NK-92 treated with Interleukin-12 subunit alpha and Interleukin-12 subunit beta, amount 100 ng/mL, for 24 hours (cell line): Measurements from ENCODE around the gene OSBPL10.

Source experiments
- DNase-seq: peaks from one replicate; lab custom pipeline; 2025; lab: John Stamatoyannopoulos, UW

OSBPL10 gene

DNA sequence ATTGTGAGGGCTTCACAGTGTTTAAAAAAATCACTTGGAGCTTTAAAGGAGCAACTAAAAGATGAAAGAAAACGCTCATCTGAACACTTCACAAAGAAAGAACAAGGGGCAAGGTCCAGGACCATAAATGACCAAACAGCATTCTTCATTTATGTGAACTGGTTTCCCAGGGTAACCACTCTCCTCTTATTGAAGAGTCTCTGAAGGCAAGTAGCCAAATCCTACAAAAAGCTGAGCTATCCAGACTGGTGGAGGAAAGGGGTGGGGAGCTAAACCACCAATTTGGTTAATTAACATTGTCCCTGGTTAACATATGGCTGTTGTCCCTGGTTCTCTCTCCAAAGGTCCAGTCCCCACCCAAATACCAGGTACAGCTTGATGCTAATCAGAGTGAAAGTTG lies 58.1 kb downstream of the OSBPL10 start:
- no peak for DNase-seq

DNA sequence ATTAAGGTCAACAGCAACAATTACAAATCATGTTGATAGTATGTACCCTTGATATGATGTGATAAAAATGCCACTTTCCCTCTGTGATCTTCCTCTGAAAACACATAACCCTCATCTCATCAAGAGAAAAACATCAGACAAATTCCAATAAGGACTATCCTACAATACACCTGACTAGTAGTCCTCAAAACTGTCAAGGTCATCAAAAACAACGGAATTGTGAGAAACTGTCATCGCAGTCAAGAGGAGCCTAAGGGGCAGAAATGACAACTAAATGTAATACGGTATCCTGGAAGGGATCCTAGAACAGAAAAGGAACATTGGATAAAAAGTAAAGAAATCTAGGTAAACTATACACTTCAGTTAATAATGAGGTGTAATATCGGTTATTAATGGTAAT lies 59.2 kb downstream of the OSBPL10 start:
- no peak for DNase-seq

DNA sequence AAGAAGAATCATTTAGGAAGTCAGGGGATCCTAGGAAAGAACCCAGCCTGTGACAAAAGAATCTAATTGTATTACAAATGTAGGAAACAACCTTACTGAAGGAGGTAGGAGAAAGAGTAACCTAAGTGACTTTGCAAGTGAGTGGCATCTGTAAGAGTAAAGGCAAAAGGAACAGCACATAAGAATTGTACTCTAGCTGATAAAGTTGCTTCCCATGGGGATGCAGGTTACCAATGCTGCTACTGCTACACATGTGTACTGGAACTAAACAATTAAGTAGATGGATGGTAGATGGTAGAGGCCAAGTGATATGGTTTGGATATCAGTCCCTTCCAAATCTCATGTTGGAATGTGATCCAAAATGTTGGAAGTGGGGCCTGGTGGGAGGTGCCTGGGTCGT lies 60.8 kb downstream of the OSBPL10 start:
- DNase-seq, result no peak

DNA sequence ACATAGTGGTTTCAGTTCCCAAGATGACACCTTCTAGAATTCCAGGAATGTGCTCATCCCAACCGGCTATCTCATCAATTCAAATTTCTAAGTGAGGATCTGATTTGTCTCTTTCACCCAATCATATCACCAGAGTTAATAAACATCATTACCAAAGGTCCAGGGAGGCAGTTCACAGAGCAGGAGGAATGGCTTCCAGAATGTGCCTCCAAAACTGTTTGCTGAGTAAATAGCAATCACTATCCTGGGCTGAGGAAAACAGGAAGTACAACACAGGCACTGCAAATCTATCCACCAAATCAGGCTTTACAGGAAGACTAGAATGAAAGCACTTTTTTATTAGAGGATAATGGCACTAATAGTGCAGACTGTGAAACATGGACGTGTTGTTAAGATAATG lies 61.5 kb downstream of the OSBPL10 start:
- no peak for DNase-seq

DNA sequence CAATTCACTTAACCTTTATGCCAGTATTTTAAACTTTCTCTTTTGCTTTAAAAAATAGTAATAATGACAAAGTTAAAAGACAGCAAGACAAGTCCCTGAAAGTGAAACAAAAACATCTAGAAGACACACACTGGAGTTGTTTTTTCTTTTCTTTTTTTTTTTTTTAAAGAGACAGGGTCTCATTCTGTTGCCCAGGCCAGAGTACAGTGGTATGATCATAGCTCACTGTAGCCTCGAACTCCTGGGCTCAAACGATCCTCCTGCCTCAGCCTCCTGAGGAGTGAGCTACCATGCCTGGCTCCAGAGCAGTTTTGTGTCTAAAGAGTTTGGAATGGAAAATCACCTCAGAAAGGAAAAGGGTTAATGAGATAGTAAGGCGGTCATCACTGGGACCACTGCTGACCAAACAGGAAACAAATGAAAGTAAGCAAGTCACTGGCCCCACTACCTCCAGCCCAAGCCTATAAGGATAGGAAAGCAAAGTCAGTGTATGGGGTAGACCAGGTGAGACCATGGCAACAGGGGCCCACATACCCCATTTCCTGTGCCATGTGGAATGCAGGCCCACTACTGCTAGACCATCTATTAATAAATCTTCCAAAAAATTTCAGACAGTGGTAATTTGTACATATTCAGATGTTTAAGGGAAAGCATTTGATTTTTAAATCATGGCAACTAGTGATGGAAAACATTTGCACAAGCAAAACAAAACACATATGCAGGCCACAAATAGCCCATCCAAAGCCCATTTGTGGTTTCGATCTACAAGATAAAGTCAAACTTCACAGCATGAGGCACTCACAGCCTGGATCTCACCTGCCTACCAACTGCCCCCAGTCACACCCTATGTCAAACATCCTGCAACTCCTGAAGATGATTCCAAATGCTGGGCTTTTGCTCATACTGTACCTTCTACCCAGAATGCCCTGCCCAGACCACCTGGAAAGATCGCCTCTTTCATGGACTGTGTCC lies 62.6 kb downstream of the OSBPL10 start:
- DNase-seq, result no peak

DNA sequence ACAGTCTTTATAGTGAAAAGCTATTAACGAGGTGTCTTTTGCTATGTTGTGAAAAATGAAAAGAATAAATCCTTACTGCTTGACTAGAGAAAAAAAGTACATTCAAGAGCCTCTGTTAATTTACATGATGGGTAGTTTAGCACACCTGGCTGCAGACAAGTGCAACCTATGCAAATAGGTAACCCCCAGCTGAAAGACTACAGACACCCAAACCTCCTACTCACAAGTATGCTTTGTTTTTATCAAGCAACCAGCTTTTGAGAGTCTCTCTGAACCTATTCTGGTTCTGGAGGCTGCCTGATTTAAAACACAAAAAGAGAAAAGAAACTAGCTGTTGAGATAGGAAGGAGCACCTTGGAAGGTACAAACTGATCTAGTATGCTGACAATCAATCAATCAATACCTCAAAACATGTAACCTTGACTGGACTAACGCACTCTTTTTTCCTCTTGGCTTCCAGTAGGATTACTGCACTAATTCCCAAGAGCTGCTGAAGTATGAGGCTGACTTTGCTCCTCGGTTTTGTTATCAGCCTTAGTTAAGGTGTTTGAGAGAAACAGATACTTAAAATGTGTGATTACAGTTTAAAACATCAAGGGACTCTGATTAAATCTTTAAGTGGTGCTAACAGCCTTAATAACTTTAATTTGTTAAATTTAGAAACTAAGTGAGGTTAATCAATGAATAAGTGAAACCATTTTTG lies 63.6 kb downstream of the OSBPL10 start:
- DNase-seq, result no peak

DNA sequence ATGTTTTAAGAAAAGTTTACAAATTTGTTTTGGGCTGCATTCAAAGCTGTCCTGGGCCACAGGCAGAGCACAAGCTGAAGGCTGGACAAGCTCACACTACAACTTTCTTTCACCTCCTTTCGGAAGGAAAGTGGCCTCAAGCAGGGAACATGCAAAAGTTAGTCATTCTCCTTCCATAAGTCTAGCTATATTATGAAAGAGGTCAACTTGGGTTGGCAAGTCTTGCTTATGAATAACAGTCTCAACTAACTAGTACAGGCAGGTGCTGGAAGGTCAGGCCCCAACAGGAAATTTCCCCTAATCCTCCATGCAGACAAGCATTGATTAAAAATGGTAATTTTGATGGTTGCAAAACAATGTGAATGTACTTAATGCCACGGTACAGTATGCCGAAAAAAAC lies 69.4 kb downstream of the OSBPL10 start:
- DNase-seq, result no peak

DNA sequence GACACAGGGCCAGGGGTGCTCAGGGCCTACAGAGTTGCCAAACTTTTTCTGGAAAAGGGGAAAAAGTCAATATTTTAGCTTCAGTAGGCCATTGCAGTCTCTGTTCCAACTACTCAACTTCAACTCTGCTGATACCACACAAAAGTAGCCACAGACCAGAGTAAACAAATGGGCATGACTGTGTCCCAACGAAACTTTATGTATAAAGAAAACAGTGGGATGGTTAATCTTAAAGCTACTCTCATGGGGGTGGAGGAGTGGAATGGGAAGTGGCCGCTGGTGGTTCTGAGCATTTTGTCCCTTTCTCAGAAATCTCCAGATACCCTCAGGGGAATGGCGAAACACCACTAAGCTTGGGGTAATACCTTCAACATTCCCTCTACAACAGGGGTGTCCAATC lies 69.9 kb downstream of the OSBPL10 start:
- DNase-seq, result no peak

DNA sequence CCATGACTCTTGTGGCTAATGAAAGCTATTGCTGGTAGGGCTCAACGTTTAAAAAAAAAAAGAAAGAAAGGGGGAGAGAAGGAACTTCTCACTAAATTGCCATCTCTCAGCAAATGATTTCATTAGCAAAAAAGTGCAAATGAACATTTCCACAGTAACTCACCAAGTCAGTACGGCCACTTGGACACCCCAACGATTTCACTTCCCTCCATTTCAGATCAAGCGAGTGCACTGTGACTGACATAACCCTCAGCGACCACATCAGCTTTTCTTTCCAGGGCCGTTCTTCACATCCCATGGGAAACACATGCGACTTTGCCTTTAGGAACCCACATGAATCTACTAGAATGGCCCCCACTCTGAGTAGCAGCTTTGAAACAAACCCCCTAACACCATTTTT lies 71.6 kb downstream of the OSBPL10 start:
- DNase-seq, result no peak

DNA sequence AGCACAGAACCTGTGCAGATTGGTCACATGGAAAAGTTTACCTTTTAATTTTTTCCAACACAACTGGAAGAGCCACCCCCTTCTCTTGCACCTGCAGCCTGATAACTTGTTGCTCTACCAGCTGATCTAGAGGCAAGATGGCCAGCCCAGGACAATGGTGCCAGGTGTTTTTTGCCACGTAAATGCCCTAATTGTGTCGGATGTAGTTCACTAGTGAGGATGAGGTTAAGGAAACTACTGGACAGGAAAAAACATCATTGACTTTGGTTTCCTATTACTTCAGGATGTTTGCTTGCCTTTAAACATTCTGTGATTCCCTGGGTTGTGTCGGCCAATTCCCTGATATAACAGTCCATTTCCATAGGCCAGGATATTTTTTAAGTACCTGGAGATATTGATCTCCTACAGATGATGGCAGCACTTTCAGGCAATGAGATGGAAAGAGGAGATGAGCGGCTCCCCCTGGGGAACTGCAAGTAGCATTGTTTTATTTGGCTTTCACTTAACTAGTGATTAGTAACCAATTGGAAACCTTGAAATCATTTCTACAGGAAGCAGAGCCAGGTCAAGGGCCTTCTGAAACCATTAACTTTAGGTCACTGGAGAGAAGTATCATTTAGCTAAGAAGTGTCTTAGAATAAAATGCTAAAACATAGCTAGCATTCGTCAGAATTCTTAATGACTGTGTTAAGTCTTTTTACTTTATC lies 72.5 kb downstream of the OSBPL10 start:
- DNase-seq, result no peak

DNA sequence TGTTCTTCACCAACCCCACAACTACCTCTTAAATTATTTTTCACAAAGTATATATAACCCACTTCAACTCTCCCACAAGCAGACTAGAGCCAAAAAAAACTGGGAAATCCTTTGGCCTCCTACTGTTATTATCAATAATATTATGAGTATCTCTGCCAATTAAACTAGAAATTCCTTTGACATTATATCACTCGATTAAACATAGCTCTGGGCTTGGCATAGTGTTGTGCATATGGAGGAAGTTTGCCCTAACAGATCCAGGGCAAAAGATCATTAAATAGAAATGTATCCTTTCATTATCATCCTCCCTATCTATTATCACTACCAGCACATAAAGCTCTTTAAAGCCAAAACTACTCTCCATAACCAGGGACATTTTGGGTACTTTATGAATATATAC lies 74.9 kb downstream of the OSBPL10 start:
- DNase-seq, result no peak

DNA sequence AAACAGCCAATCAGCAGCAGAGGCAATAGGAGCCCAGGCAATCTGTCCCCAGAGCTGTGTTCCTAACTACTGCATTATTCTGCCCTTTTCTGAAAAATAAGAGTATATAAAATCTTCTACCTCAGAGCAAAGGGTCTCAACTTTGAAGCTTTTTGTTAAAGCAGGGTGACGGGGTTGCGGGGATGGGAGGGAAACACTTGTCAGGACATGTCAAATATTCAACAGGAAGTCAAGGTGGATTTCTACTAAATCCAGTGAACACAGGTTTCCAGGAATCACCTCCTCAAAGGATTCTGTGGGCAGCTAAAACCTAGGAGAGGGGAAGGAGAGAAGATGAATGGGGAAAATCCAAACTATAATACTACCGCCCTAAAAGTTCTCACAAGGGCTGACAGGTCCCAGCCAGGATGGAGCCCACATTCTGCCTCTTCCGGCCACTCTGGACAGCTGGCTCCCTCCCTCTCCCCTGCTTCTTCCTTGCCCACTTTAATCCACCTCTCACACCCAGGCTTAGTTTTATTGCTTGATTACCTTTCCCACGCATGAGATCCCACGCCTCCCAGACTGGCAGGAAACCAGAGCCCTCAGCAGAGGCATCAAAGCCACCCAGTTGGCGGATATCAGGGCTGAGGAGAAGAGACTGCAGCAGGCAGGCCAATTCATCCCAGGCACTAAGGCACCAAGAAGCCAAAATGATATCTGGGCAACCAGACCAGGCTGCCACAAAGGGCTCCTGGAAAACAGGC lies 77.2 kb downstream of the OSBPL10 start:
- DNase-seq, result no peak

DNA sequence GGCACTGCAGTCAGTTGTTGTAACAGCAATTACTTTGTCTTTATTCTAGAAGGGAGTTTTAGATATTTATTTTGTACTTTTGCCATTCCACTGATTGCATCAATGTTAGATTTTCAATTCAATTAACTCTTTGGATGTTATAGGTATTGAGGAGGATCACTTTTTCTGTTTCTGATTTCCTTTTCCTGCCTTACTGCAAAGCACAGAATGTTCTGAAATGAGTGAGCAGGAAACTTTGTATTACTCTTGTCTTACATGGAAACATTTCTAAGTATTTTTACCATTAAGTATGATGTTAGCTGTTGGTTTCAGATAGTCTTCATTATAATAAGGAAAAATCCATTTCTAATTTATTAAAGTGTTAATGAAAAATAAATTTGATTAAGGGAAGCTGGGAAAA lies 80.5 kb downstream of the OSBPL10 start:
- DNase-seq, result no peak

DNA sequence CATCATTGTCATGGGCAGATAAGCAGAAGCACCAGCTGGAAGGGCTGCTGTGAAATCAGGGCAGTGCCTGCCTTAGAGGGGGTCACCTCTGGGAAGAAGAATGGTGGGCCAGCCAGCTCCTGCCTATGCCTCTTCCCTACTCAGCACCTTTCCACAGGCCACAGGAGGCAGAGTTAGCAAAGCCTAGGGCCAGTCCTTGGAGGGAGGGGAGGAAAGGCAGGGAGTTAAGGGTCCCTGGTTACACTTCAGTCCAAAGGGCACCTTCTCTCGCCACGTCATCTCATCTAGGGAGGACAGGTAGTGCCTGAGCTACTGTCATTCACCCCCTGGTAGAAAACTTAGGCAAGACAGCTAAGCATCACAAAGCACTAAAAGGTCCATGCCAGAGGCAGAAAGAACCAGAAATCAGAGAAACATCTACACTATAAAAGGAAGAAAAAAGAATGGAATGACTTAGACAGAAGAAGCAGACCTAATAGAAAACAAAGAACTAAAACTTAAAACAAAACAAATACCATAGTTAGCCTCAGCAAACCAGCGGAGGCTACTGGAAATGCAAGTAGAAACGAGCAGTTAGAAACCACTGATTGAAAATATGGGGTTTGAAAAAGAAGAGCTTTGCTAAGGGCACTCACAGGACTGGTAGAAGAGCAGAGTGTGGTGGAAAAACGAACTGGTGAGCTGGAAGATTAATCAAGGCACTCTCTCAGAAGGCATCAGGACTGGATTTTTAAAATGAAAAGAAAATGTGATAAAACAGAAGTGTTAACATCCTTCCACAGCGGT lies 84.2 kb downstream of the OSBPL10 start:
- DNase-seq, result no peak

DNA sequence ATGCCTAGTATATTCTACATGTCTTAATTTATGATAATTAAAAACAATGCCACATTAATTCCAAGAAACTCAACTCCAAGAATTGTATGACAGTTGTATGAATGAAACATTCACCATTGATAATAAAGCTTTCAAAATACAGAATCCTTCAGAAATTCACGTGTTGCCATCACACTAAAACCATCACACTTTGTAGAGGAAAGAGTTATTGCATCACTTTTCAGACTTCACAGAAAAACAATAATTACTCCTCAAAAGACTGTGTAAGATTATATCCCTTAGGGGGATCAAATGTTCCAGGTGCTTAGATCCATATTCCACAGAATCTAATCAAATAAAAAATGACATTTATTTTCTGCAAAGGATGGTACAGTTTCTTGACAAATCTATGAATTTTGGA lies 85.0 kb downstream of the OSBPL10 start:
- DNase-seq, result no peak

DNA sequence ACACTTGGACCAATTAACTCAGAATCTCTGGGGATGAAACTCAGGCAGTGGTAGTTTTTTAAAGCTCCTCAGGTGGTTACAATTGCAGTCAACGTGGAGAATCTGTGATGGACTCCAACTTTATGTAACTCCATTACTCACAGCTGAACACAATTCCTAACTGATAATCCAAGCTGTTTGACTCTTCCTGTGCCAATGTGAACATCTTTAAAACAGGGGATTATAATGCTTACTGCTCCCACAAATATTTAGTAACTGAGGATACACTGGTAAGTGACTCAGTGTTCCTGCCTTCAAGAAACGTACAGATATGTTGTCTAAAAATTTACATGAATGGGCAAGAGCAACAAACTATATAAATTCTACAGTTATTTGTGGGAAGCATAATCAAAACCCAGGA lies 85.6 kb downstream of the OSBPL10 start:
- no peak for DNase-seq

DNA sequence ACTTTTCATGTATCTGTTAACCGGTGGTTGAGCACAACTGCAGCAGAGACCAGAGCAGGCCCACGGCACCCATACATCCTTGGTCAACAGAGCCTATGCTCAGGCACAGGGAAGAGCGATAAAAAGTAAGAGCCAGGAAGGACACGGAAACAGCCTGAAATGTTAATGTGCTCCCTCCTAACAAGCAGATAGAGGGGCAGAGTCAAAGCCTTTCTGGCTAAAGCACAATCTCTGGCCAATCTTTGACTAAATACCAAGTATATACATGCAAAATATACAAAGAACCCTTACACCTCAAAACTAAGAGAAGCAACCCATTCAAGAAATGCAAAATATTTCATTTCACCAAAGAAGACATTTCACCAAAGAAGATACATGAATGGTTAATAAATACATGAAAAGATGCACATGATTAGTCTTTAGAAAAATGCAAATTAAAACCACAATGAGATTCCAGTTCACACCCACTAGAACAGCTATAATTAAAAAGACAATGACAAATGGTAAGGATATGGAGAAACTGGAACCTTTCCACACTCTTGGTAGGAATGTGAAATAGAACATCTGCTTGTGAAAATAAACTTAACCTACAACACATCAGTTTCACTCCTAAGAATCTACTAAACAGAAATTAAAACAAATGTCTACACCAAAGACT lies 88.0 kb downstream of the OSBPL10 start:
- no peak for DNase-seq

DNA sequence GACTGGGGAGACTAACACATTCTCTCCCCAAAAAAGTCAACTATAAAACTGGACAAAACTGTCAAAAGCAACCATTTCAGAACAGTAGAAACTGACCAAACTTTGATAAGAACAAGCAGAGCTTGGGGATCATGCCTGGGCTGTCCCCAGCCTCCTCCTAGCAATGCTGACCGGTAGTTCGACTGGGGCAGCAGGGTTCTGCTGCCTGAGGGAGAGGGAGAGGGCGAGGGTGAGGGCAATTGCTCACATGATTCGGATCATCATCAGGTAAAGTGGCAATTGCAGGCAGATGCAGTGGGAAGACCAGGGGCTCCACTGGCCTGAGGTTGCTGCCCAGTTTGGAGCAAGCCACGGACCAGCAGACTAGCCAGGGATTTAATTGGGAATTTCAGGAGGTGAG lies 88.6 kb downstream of the OSBPL10 start:
- no peak for DNase-seq

DNA sequence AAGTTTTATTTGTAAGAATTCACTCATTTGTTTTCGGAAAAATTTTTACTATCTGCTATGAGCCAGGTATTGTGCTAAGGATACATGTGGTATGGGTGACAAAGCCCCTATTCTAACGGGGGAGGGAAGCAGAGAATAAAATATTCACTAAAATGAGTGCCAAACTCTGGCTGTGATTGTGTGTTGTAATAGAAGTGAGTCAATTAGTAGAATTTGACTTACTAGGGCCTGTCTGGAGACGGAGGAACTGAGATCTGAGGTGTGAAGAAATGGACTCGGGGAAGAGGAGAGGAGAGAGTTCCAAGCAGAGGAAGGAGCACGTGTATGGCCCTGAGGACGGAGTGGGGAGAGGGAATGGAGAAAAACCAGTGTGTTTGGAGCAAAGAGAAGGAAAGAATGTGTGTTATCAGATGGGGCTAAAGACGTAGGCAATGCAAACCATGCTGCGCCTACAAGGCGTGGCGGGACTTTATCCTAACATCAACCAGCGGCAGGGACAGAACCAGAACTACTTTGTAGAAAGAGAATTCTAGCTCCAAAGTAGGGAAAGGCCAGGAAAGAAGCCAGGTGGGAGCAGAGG lies 89.1 kb downstream of the OSBPL10 start:
- no peak for DNase-seq

DNA sequence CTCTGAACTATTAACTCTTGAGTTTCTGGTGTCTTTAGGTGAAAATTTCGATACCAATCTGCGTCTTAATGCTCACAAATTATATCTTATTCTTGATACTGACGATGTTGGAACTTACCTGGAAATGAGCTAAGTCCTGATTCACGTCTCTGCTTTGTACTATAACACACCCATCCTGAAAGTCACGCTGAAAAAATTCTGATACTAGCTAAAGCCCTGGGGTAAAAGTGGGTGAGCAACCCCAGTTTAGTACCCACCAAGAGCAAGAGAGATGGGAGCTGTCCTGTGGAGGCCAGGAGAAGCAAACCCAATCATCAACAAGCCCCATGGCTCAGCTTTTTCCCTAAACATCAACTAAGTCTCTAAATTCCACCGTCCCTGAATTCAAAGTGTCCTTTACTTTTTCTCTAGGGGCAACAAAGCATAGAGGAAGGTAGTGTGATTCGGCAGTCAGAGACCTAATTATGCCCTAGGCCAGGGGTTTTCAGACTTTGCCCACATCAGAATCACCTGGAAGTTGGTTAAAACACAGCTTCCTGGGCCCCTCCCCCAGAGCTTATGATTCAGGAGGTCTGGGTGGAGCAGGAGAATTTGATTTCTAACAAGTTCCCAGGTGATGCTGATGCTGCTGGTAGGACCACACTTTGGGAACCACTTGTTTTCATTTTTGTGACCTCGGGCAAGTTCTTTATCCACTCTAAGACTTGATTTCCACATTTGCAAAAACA lies 90.2 kb downstream of the OSBPL10 start:
- no peak for DNase-seq
